ENCODE data around the gene XKR7. TPM values are rescaled to one million over a fixed set of nuclear protein-coding genes. Genes with fewer than 3 reads are reported as not detected.

The XKR7 gene
- total and polyA plus RNA-seq, 4 donors, result 0.02 to 0.12 (median 0.05) TPM

DNA sequence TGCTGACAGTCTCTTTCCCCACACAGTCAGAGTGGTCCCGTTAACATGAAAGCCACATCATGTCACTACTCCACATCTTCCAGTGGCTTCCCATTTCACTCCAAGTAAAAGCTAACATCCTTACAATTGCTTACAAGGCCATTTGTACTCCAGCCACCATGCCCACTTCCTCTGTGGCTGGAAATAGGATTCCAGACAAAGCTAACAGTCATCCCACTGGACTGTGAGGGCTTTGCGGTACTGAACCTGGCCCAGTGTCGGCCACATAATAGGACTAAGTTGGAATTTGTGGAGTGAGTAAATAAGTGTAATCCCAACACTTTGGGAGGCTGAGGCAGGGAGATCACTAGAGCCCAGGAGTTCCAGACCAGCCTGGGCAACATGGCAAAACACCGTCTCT, 53.1 kb downstream of the XKR7 start:
- H3K36me3 ChIP-seq (ENCODE audit: control insufficient read depth in 4 of 4, insufficient read depth in 4 of 4, low read length in 4 of 4), result no peaks in the 10 kb centered on the region
- ATAC-seq (ENCODE audit: insufficient read depth, low FRiP score) (no peak), DNase-seq (no peak)
- no peak overlapping the region for H3K9ac ChIP-seq (ENCODE audit: insufficient read depth in 1 of 2, low read length in 2 of 2)
- no peak overlapping the region for H3K4me3 ChIP-seq
- TF ChIP-seq CTCF (IDR thresholded peaks at IDR 0.05; ENCODE audit: control extremely low read depth, extremely low read depth), result no peak
- H3K27me3 ChIP-seq (ENCODE audit: control insufficient read depth in 3 of 3, insufficient read depth in 3 of 3, low read length in 2 of 3), result peaks cover 2 to 24% (median 23%) of the 10 kb centered on the region in 3 donors
- WGBS, 2 donors, result 85 to 92% methylated on average over 4 of the region's 4 CpGs
- no peak overlapping the region for H3K27ac ChIP-seq (ENCODE audit: low read depth in 1 of 2, low read length in 1 of 2)
- H3K4me1 ChIP-seq (ENCODE audit: control insufficient read depth in 5 of 5, insufficient read depth in 5 of 5, low read length in 5 of 5), result peaks cover 0 to 12% (median 0%) of the 10 kb centered on the region in 5 donors
- H3K9me3 ChIP-seq (ENCODE audit: control insufficient read depth in 4 of 4, insufficient read depth in 3 of 4, low read length in 3 of 4), result peaks cover 0 to 3% (median 0%) of the 10 kb centered on the region in 4 donors

DNA sequence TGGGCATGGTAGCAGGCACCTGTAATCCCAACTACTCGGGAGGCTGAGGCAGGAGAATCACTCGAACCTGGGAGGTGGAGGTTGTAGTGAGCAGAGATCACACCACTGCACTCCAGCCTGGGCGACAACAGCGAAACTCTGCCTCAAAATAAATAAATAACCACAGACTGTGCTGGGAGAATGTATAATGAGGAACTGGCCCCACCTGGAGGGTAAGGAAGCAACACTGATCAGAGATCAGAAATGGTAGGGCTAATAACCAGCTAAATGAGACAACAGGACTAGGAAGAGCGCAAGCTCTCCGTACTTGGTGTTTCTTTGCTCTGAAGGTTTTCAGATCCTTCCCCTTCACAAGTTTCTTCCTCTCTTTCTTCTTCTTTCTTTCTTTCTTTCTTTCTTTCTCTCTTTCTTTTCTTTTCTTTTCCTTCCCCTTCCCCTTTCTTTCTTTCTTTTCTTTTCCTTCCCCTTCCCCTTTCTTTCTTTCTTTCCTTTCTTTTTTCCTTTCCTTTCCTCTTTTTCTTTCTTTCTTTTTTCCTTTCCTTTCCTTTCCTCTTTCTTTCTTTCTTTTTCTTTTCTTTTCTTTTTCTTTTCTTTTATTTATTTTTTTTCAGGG, 56.8 kb downstream of the XKR7 start:
- Histone ChIP-seq H3K9me3 (ENCODE audit: control insufficient read depth in 4 of 4, insufficient read depth in 3 of 4, low read length in 3 of 4) (no peaks in the 10 kb centered on the region), H3K36me3 (ENCODE audit: control insufficient read depth in 4 of 4, insufficient read depth in 4 of 4, low read length in 4 of 4) (no peaks in the 10 kb centered on the region), H3K9ac (ENCODE audit: insufficient read depth in 1 of 2, low read length in 2 of 2) (no peak overlapping the region), H3K27me3 (ENCODE audit: control insufficient read depth in 3 of 3, insufficient read depth in 3 of 3, low read length in 2 of 3) (peaks cover 2 to 16% (median 12%) of the 10 kb centered on the region in 3 donors), H3K4me3 (no peak overlapping the region), H3K27ac (ENCODE audit: low read depth in 1 of 2, low read length in 1 of 2) (no peak overlapping the region), H3K4me1 (ENCODE audit: control insufficient read depth in 5 of 5, insufficient read depth in 5 of 5, low read length in 5 of 5) (peaks cover 0 to 2% (median 0%) of the 10 kb centered on the region in 5 donors)
- WGBS, 2 donors, result 78 to 82% methylated on average over 6 of the region's 6 CpGs
- DNase-seq (no peak), ATAC-seq (ENCODE audit: insufficient read depth, low FRiP score) (no peak)
- no peak for TF ChIP-seq CTCF (IDR thresholded peaks at IDR 0.05; ENCODE audit: control extremely low read depth, extremely low read depth)

DNA sequence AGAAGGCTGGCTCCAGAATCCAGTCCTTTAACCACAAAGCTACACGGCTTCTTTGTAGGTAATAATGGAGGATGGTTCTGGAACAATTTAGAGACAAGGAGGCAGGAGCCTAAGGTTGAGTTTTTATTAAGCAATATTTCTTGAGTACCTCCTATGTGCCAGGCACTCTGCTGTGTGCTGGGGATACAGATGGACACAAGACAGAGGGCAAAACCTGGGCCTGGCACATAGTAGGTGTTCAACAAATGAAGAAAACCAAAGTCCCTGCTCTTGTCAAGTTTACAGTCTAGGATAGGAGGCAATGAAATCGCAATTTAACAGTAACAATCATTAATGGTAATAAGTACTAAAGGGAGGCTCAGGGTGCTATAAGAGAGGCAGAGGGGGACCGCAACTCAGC, 59.7 kb downstream of the XKR7 start:
- H3K27ac ChIP-seq (ENCODE audit: low read depth in 1 of 2, low read length in 1 of 2), result no peak overlapping the region
- ATAC-seq (ENCODE audit: insufficient read depth, low FRiP score) (no peak), DNase-seq (no peak)
- H3K9ac ChIP-seq (ENCODE audit: insufficient read depth in 1 of 2, low read length in 2 of 2), result no peak overlapping the region
- peaks cover 0 to 13% (median 5%) of the 10 kb centered on the region in 3 donors for H3K27me3 ChIP-seq (ENCODE audit: control insufficient read depth in 3 of 3, insufficient read depth in 3 of 3, low read length in 2 of 3)
- no peaks in the 10 kb centered on the region for H3K9me3 ChIP-seq (ENCODE audit: control insufficient read depth in 4 of 4, insufficient read depth in 3 of 4, low read length in 3 of 4)
- 92 to 93% methylated on average over 3 of the region's 3 CpGs for WGBS, 2 donors
- H3K4me3 ChIP-seq, result no peak overlapping the region
- no peaks in the 10 kb centered on the region for H3K36me3 ChIP-seq (ENCODE audit: control insufficient read depth in 4 of 4, insufficient read depth in 4 of 4, low read length in 4 of 4)
- peaks cover 0 to 5% (median 0%) of the 10 kb centered on the region in 5 donors for H3K4me1 ChIP-seq (ENCODE audit: control insufficient read depth in 5 of 5, insufficient read depth in 5 of 5, low read length in 5 of 5)
- no peak for TF ChIP-seq CTCF (IDR thresholded peaks at IDR 0.05; ENCODE audit: control extremely low read depth, extremely low read depth)

Data from lung (tissue), 12 donors.